HuH-7.5 (cell line): ENCODE results near the gene PLCL1.

Experiments
- DNase-seq: peaks from one replicate; pipeline ENCODE4 v3.0.0; 2011; ENCODE audit warnings: low spot score

The PLCL1 gene

DNA sequence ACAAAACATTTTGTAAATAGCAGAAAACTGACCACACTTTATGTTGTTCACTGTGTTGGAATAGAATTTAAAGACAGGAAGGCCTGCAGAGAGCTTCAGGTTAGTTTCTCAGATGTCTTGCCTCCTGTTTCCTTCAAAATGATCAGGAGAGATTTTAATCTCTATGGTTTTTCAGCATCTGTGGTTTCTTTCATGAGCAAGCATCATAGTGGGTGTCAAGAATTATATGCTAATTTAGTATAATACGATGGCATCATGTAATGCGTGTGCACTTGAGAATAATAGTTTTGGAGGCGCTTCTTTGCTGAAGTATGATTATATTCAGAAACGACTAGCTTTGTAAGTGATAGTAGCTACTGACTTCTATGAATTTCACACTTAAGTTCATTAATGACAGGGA lies 149.9 kb downstream of the PLCL1 start:
- DNase-seq, result no peak

DNA sequence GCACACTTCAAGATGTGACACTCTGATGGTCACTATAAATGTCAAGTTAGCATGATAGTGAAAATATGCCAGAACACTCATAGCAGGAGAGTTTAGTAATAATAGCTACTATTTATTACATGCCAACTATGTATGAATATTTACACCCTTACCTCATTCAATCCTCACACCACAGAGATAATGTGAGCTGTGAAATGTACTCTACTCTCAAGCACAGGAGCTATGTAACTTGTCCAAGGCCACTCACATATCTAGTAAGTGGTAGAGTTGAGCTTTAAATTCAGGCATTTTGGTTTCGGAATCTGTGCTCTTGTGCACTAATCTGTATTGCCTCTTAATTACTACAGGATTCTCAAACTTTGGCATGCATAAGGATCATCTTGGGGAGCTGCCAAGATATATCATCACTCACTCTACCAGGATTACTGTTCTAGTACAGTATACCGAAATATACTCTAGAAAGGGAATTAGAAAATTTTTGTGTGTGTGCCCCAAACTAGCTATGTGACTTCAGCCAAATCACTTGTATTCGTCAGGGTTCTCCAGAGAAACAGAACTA lies 154.3 kb downstream of the PLCL1 start:
- no peak for DNase-seq

DNA sequence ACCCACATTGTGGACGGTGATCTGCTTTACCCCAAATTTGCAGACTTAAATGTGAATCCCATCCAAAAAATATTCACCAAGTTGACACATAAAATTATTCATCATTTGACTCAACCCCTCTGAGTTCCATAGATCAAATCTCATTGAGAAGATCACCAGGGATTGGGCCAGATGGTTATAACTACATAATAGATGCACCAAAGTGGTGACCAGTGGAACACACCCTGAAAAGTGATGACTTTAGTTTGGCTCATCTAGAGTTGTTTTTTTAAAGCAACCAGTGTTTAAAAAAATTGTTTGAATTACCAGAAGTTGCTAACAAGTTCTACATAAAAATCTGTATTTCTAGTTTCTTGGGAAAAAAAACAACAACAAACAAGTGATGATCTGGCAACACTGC lies 155.0 kb downstream of the PLCL1 start:
- no peak for DNase-seq

DNA sequence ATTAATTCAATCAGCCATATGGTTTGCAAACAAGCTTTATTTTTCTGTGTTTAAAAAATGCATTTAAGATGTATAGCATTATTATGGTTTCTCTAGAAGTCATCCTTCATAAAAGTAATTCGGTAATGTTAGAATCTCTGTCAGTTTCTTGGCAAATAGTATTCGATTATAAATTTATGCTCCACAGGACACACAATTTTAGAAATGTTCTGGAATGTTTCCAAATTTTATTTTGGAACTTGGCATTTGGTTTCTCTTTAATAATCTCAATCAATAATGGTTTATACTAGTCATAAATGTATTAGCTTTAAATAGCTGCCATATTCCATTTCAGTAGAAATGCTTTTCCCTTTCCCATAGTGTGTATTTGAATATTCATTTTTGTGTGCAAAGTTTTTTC lies 156.4 kb downstream of the PLCL1 start:
- DNase-seq, result no peak

DNA sequence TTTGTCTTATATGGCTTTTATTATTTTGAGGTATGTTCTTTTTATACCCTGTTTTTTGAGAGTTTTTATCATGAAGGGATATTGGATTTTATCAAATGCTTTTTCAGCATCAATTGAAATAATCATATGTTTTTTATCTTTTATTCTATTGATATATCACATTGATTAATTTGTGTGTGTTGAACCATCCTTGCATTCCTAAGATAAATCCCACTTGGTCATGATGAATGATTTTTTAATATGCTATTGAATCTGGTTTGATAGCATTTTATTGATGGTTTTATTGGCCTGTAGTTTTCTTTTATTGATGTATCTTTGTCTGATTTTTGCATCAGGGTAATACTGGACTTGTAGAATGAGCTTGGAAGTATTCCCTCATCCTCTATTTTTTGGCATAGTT lies 160.3 kb downstream of the PLCL1 start:
- no peak for DNase-seq

DNA sequence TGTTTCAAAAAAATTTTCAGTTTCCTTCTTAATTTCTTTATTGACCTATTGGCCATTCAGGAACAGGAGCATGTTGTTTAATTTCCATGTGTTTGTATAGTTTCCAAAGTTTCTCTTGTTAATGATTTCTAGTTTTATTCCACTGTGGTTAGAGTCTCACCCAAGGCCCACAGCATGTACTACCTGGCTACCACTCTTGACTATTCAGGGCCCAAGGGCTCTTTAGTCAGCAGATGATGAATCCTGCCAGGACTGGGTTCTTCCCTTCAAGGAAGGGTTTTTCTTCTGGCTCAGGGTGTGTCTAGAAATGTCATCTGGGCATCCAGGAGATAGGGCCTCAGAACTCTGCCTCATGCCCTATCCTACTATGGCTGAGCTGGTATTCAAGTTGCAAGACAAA lies 161.4 kb downstream of the PLCL1 start:
- no peak for DNase-seq

DNA sequence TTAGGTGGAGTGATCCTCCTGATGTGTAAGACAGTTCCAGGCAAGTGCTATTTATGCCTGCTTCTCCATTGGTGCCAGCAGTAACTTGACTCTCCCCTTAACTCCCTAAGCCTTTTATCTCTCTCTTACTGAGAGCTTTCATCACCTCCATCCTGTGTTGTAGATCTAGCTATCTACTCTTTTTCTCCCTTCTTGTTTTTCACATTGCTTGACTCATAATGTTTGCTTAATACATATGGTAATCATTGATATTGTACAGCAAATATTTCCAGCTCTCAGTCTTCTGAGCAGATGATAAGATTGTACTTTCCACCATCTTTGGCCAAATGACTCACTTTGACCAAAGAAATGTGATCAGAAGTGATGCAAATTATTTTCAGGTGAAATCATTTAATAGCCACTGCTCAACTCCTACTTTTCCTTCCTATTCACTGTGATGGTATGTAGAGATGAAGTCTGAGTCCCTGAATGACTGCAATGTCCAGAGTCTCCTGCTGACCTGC lies 165.0 kb downstream of the PLCL1 start:
- no peak for DNase-seq

DNA sequence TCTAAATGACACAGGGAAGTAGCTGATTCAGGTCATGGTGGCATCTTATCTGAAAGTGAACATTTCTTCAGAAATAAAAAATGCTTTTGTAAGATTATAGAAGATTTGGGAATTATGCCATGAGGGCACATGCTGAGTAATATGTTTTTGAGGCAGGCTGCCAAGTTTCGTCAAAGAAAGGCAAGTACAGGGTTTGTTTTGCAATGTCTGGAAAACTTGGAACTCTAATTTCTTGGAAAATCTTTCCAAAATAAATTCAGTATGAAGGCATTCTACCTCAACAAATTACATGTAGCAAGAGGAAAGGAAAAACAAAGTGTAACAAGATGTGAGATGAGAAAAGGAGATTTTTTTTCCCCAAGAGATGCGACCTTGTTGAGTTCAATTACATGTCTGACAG lies 167.7 kb downstream of the PLCL1 start:
- no peak for DNase-seq

DNA sequence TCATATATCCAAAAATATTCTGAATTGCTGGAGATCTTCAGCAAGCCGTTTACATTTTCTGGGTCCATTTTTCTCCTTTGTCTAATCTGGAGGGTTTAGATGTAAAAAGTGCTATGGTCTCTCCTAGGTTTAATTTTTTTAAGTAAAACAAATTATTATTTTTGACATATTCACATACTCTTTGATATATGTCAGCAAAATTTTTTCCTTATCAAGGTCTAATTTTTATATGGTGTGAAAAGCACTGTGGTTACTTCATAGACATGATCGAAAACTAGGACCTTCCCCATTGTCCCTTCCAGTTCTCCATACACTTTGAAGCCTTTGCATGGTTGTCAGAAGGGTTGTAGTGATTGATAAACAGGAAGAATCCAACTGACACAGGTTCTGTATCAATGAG lies 168.2 kb downstream of the PLCL1 start:
- no peak for DNase-seq

DNA sequence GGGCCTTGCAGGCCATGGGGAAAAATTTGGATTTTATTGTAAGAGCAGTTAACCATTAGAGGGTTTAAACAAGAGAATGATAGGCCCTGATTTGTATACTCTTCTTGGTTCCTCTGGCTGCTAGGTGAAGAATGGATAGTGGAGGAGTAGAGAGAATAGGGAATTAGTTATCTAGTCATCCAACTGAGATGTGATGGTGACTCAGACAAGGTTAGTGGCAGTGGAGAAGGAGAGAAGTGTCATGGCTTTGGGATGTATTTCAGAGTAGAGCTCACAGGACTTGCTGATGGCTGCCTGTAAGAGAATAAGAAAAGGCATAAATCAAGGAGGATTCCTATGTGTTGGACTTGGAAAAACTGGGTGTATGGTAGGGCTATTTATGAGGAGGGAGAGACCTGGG lies 169.4 kb downstream of the PLCL1 start:
- DNase-seq, result no peak

DNA sequence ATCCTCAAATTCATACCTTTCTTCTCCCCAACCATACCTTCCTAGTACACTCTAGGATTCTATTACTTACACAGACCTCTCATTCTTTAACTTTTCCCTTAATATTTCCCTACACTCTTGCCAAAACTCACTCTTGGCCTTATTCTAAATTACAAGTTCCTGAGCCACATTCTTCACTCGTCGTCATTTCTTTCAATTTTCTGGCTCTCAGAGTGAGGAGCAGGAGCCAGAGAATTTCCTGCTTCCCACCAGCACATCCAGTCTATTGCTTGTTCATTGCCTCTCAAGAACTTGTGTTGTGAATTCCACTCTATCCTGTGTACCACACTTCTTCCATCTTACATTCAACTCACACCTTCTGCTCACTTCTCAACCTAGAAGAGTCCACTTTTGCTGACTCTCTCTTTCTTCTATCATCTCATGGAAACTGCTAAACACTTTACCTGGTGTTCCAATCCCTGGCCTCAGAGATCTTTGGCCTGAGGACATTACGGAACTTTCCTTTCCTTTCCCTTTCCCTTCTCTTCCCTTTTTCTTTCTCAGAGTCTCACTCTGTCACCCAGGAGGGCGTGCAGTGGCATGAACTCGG lies 171.6 kb downstream of the PLCL1 start:
- DNase-seq, result no peak

DNA sequence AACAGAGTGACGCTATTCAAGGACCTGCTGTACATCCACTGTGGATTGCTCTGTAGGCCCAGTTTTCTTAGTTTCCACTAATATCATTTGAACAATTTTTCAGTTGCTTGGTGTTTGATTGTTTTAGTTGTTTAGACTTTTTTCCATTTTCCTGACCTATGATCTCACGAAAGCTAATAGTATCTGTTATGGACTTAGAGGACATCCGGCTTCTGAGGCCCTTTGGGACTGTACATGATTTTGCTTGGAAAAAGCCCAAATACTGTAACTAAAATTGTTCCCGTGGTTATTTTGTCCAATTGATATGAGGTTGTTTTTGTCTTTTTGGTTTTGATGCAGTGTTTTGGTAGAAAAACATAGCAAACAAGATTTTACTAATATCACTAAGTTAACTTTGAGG lies 174.6 kb downstream of the PLCL1 start:
- DNase-seq, result no peak

DNA sequence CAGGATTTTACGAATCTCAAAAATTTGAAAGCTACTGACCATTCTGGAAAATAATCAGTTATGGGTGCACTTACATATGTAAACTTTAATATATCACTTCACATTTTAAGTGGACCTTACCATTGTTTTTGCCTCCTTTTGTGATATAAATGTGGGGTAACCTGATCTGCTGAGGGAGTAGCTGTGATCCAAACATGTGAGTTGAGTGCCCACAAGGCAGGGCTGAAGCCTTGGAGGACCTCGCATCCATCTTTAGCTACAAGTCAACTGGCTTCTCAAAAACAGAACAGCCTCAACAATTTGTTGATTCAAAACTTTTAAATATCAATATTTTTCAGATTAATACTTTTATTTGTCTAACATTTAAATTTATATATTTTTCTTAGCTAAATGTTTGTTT lies 178.2 kb downstream of the PLCL1 start:
- no peak for DNase-seq

DNA sequence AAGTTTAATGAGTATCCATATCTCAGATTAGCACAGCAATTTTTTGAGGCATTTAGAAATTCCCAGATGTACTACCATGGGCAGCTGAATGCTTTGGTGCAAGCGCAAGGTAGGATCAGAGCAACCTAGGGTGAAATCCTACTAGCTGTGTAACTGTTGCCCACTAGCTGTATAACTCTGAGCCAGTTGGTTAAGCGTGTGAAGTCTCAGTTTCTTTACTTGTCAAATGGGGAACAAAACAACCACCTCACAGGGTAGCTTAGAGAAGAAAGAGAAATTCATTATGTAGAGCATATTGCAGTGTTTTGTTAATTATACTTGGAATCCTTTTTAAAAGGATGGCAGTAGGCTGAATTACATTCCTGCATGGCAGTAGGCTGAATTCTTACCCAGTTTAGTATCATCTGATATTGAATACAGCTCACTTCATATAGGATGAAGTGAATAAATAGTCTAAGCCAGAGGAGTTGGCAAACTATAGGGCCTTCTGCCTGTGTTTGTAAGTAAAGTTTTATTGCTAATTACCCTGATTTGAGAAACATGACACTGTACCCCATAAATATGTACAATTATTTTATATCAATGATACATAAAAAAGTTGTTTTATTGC lies 180.7 kb downstream of the PLCL1 start:
- DNase-seq, result no peak

DNA sequence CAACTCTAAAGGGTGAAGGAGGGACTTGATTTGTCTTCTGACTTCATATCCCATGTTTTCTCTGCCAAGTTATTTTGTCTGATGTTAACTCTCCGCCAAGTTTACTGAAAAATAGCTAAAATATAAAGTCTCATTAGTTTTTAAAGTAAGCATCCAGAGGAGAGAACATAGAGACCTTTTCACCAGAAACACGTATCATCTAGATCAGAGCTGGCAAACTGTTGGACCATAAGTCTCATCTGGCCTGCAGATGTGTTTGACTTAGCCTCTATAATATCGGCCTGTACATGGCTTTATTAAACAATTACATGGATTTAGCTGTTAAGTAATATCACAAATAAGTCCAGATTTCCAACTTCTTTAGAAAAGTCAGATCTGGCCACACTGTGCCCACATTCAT lies 182.6 kb downstream of the PLCL1 start:
- DNase-seq, result no peak

DNA sequence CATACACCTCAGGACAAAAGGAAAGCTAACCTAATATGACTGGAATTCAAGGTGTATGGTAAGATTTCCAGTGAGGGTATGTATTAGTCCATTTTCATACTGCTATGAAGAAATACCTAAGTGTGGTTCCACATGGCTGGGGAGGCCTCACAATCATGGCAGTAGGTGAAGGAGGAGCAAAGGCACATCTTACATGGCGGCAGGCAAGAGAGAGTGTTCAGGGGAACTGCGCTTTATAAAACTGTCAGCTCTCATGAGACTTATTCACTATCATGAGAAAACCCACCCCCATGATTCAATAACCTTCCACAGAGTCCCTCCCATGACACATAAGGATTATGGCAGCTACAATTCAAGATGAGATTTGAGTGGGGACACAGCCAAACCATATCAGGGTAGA lies 186.0 kb downstream of the PLCL1 start:
- DNase-seq, result no peak

DNA sequence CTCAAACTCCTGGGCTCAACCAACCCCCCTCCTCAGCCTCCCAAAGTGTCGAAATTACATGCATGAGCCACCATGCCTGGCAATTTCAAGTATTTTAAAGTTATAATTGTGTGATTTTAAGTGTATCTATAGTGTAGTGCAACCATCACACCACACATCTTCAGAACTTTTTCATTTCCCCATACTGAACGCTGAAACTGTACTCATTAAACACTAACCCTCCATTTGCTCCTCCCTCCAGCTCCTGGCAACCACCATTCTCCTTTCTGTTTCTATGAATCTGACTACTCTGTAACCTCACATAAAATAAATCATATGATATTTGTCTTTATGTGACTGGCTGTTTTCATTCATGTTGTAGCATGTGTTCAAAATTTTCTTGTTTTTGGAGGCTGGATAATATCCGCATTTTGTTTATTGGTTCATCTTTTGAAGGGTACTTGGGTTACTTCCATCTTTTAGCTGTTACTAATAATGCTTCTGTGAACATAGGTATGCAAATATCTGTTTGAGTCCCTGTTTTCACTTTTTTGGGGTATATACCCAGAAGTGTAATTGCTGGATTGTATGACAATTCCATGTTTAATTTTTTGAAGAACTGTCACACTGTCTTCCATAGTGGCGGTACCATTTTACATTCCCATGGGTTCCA lies 188.2 kb downstream of the PLCL1 start:
- no peak for DNase-seq

DNA sequence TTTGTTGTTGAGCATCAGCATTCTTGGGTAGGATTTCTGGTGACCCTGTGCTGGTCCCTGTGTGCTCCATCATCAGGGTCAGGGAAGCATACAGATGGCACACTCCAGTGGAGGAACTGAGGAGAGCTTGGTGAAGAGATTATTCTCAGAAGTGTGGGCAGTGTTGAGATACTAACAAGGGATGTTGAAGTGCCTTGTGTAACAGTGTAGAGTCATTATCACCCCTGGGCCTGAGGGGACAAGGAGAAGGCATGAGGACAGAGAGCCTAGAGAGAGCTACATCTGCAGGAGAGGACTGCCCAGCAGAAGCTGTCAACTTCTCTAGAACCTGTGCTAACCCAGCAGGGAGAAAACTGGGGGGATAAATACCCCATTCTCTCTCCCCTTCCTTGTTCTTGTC lies 189.0 kb downstream of the PLCL1 start:
- DNase-seq, result no peak

DNA sequence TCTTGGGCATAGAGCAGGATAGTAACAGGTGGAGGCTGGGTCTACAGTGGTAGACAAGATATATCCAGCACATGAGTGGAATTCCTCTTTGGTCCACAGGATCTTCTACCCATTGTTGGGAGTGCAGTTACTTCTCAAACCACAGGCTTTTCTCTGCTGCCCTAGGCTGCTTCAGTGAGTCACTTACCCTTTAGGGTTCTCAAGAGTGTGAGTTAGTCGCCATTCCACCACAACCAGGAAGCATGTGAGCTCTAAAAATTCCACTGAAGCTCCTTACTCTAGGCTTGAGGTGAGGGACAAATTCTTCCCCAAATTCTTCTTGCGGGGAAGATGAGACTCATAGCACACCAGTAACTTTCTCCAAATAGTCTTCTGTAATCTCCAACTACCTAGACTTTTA lies 189.4 kb downstream of the PLCL1 start:
- no peak for DNase-seq

DNA sequence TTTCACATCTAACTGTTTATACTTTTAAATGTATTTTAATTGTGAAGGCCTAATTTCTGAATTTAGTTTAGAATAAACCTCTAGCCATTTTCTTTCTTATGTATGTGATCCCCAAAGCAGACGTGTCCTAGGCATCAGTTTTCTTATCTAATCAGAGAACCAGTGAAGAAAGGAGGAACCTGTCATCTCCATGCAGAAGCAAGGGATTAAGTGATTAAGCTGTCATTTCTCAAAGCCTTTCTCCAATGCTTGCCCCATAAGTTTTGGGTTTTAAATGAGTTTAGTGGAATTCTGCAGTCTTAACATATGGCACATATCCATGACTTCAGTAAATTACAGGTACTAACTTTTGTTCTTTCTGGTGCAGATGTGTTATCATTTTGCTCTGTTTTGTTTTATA lies 190.4 kb downstream of the PLCL1 start:
- DNase-seq, result no peak

DNA sequence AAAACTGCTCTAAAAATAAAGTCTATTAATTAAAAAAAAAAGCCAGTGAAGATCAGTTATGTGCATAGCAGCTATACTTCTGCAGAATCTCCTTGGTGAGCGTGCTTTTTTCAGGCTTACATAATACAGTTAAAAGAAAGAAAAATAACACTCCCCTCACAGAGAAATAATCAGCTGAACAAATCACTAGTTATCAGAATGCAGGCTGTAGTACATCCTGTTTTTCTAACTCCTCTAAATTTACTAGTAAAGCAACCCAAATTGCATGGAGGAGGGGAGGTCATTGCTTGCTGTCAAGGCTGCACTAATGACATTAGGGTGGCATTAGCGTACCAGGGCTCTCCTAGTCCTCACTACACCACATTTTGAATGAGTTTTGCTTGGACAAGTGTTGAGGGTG lies 192.2 kb downstream of the PLCL1 start:
- DNase-seq, result no peak

DNA sequence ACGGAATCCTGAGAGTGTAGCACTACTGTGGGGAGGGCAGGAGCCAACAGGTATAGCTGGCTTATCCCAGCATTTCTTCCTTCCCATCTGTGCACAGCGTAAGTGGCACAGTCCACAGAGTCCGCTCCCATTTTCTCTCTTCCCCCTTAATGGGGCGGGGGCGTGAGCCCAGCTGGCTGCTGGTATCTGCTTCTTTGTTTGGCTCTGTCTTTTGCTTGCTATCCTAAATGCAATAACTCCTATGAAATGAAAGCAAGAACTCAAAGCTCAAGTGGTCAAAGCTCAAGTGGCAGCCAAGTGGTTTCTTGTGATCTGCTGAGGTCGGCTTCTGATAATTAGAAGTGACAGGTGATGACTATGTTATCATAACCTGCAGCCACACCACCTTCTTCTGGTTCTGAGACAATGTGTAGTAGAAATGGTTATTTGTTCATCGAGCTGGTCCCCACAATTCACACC lies 192.7 kb downstream of the PLCL1 start:
- DNase-seq, result no peak

DNA sequence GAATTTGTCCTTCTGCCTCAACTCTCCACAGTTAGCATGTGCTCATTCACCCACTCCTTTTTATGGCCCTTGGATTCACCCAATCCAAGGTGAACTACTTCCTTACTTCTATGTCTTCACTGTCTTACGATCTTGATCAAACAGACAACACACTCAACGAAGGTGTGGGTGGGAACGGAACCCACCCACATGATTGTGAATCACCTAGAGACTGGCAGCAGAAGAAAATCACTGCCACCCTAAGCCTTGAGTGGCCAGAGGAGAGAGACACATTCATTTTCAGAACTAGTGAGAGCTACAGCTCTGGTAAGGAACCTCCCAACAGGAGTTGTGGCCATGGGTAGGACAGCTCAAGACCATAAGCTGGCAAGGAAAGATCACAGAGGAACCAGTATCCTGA lies 194.3 kb downstream of the PLCL1 start:
- DNase-seq, result no peak
